ENCODE results near the gene CAPN10. TPM values are rescaled to one million over a fixed set of nuclear protein-coding genes. Genes with fewer than 3 reads are reported as not detected.
"Not testable (repeated sequence)": the region's sequence is repeated elsewhere in the genome, so short reads cannot be mapped to it uniquely, and the experiment has no call there.

Gene CAPN10
- total RNA-seq, 1 experiment from 2014 or later: 61.3 TPM

GRCh38 chr2:240560480-240561324, 25.8 kb upstream of the CAPN10 start (continued):
- TF ChIP-seq ZNF425 (CRISPR knock-in tag; conservative IDR thresholded peaks at IDR 0.05) (no peak), PREB (CRISPR knock-in tag; IDR thresholded peaks at IDR 0.05; ENCODE audit: borderline replicate concordance) (no peak), MLX (CRISPR knock-in tag; IDR thresholded peaks at IDR 0.05) (no peak), TP53 (CRISPR knock-in tag; IDR thresholded peaks at IDR 0.05) (no peak; the same call in 1 of the 2 replicates), GRHL2 (CRISPR knock-in tag; IDR thresholded peaks at IDR 0.05; ENCODE audit: insufficient replicate concordance, severe bottlenecking) (no peak), NFE2L1 (CRISPR knock-in tag; IDR thresholded peaks at IDR 0.05) (no peak), ZNF423 (CRISPR knock-in tag; IDR thresholded peaks at IDR 0.05) (no peak), CREB1 (CRISPR knock-in tag; IDR thresholded peaks at IDR 0.05) (no peak), E2F4 (CRISPR knock-in tag; IDR thresholded peaks at IDR 0.05; ENCODE audit: borderline replicate concordance, low read depth) (peak; percentile 78; the same call in 1 of the 2 replicates), SMAD4 (CRISPR knock-in tag; IDR thresholded peaks at IDR 0.05) (no peak), ZNF671 (CRISPR knock-in tag; IDR thresholded peaks at IDR 0.05) (no peak), JAZF1 (CRISPR knock-in tag; IDR thresholded peaks at IDR 0.05) (no peak), ZNF263 (CRISPR knock-in tag; IDR thresholded peaks at IDR 0.05; ENCODE audit: low read depth) (no peak), CBFB (CRISPR knock-in tag; IDR thresholded peaks at IDR 0.05; ENCODE audit: low read depth) (no peak), IRF2 (CRISPR knock-in tag; IDR thresholded peaks at IDR 0.05; ENCODE audit: borderline replicate concordance, low read depth) (no peak)

GRCh38 chr2:240561325-240561971, 25.1 kb upstream of the CAPN10 start:
- DNase-seq (ENCODE audit: low spot score) (no peak), ATAC-seq (no peak)
- Mint-ChIP-seq H3K4me3 (peak overlapping the region; percentile 76), H3K27me3 (ENCODE audit: low read depth) (peaks cover 30% of the 10 kb centered on the region), H3K36me3 (no peaks in the 10 kb centered on the region), H3K9me3 (no peaks in the 10 kb centered on the region), H3K27ac (no peak overlapping the region), H3K4me1 (peaks cover 38% of the 10 kb centered on the region)
- no peak for TF ChIP-seq IRF2 (CRISPR knock-in tag; IDR thresholded peaks at IDR 0.05; ENCODE audit: borderline replicate concordance, low read depth)
- no peak for TF ChIP-seq ESRRA (CRISPR knock-in tag; IDR thresholded peaks at IDR 0.05; ENCODE audit: borderline replicate concordance)
- TF ChIP-seq CTCF (IDR thresholded peaks at IDR 0.05): no peak
- TF ChIP-seq KAT7 (CRISPR knock-in tag; IDR thresholded peaks at IDR 0.05; ENCODE audit: borderline replicate concordance): no peak
- no peak for TF ChIP-seq RORB (CRISPR knock-in tag; IDR thresholded peaks at IDR 0.05)
- no peak for TF ChIP-seq E2F4 (CRISPR knock-in tag; IDR thresholded peaks at IDR 0.05; ENCODE audit: borderline replicate concordance, low read depth)
- no peak for TF ChIP-seq MLX (CRISPR knock-in tag; IDR thresholded peaks at IDR 0.05)
- no peak for TF ChIP-seq SOX15 (CRISPR knock-in tag; IDR thresholded peaks at IDR 0.05)
- no peak for TF ChIP-seq ZNF263 (CRISPR knock-in tag; IDR thresholded peaks at IDR 0.05; ENCODE audit: low read depth)
- TF ChIP-seq JAZF1 (CRISPR knock-in tag; IDR thresholded peaks at IDR 0.05): no peak
- no peak for TF ChIP-seq ZNF121 (CRISPR knock-in tag; IDR thresholded peaks at IDR 0.05)
- TF ChIP-seq OVOL2 (CRISPR knock-in tag; IDR thresholded peaks at IDR 0.05; ENCODE audit: borderline replicate concordance): no peak
- TF ChIP-seq SMAD3 (CRISPR knock-in tag; IDR thresholded peaks at IDR 0.05; ENCODE audit: borderline replicate concordance): no peak
- ChIA-PET CTCF (interaction anchor here (1.0 to 1.6 kb wide), 6 partner anchors 18 to 110 kb away, joined by 3 to 15 read pairs (median 4); partner anchors contain the start of gene CAPN10), POLR2A (interaction anchor here (1.1 kb wide), 1 partner anchor 25 kb away, joined by 6 read pairs; the partner anchor contains the start of gene CAPN10)

GRCh38 chr2:240563231-240563630, 23.3 kb upstream of the CAPN10 start:
- H3K27ac Mint-ChIP-seq; H3K9me3 Mint-ChIP-seq; H3K36me3 Mint-ChIP-seq; ATAC-seq; DNase-seq (ENCODE audit: low spot score); H3K4me3 Mint-ChIP-seq; POLR2A ChIA-PET: not testable (repeated sequence)
- Mint-ChIP-seq H3K4me1 (peaks cover 43% of the 10 kb centered on the region), H3K27me3 (ENCODE audit: low read depth) (peaks cover 35% of the 10 kb centered on the region)
- CTCF ChIA-PET: interaction anchor here (0.9 to 2.2 kb wide), 2 partner anchors 17 to 152 kb away, joined by 3 to 6 read pairs; no protein-coding TSS in a partner anchor
